SK-N-SH (cell line): ENCODE measurements around the gene SELENOM.

ENCODE experiments used
- EZH2phosphoT487 ChIP-seq: fragments of 200-600 bp; sonication (generic); IDR thresholded peaks from 2 replicates; pipeline ENCODE4 v1.6.1; 2017; ENCODE audit warnings: low read depth, mixed run types, mild to moderate bottlenecking, antibody characterized with exemption, moderate library complexity, borderline replicate concordance
- SIN3A ChIP-seq: IDR thresholded peaks from 2 replicates; pipeline ENCODE4 v1.6.1; 2012; ENCODE audit warnings: low read depth, mild to moderate bottlenecking, low read length, moderate library complexity, borderline replicate concordance
- TCF12 ChIP-seq: IDR thresholded peaks from 2 replicates; pipeline ENCODE4 v1.4.0; 2012
- TF ChIP-seq, protein P1 (sequence below): fragments of 200-600 bp; sonication (generic); IDR thresholded peaks from 2 replicates; pipeline ENCODE4 v1.6.1; 2017; ENCODE audit warnings: antibody characterized with exemption, mild to moderate bottlenecking, moderate library complexity
- TF ChIP-seq, protein P2 (sequence below): IDR thresholded peaks from 2 replicates; pipeline ENCODE4 v1.4.0; 2012; ENCODE audit warnings: low read depth, borderline replicate concordance

DNA sequence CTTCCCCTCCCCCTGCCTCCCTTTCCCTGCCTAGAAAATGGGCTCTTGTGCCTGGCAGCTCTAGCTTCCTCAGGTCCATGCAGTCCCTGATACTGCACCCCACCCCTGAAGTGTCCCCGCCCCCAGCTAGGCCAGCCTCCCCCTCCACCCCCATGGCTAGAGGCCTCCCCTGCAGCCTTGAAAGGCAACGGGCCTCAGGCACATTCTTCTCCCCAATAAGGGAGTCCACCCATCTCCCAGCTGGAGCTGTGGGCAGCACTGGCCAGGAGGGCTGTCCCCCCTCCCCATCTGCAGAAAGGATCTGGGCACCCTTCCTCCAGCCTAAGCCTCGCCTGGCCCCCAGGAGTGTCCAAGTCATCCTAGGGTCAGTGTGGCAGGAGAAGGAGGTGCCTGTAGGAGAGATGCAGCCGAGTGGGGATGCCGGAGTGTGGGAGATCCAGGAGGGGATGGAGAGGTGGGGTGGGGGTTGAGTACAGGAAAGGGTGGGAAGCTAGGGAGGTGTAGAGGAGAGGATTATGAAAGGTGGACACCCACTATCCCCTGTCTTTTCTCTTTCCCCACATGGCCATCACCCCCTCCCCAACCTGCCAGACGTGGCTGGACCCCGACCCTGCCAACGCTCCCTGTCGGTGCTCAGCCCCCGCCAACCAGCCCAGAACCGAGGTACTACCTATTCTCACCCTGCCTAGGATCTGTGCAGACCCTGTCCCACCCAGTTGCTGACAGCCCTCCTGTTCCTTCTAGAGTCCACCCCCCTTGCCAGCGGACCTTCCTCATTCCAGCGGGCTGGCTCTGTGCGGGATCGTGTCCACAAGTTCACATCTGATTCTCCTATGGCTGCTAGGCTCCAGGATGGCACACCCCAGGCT lies 16.9 kb downstream of the SELENOM start:
- TF ChIP-seq EZH2phosphoT487 (no peak), TCF12 (no peak), SIN3A (no peak)
- TF ChIP-seq, protein P1, sequence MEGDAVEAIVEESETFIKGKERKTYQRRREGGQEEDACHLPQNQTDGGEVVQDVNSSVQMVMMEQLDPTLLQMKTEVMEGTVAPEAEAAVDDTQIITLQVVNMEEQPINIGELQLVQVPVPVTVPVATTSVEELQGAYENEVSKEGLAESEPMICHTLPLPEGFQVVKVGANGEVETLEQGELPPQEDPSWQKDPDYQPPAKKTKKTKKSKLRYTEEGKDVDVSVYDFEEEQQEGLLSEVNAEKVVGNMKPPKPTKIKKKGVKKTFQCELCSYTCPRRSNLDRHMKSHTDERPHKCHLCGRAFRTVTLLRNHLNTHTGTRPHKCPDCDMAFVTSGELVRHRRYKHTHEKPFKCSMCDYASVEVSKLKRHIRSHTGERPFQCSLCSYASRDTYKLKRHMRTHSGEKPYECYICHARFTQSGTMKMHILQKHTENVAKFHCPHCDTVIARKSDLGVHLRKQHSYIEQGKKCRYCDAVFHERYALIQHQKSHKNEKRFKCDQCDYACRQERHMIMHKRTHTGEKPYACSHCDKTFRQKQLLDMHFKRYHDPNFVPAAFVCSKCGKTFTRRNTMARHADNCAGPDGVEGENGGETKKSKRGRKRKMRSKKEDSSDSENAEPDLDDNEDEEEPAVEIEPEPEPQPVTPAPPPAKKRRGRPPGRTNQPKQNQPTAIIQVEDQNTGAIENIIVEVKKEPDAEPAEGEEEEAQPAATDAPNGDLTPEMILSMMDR, result no peak
- TF ChIP-seq, protein P2, sequence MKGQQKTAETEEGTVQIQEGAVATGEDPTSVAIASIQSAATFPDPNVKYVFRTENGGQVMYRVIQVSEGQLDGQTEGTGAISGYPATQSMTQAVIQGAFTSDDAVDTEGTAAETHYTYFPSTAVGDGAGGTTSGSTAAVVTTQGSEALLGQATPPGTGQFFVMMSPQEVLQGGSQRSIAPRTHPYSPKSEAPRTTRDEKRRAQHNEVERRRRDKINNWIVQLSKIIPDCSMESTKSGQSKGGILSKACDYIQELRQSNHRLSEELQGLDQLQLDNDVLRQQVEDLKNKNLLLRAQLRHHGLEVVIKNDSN, result no peak
